Measurements from ENCODE around the gene EFL1.

The EFL1 gene

GRCh38 chr15:82138306-82138705 is 124.2 kb downstream of the EFL1 start:
- TF ChIP-seq, protein P1, sequence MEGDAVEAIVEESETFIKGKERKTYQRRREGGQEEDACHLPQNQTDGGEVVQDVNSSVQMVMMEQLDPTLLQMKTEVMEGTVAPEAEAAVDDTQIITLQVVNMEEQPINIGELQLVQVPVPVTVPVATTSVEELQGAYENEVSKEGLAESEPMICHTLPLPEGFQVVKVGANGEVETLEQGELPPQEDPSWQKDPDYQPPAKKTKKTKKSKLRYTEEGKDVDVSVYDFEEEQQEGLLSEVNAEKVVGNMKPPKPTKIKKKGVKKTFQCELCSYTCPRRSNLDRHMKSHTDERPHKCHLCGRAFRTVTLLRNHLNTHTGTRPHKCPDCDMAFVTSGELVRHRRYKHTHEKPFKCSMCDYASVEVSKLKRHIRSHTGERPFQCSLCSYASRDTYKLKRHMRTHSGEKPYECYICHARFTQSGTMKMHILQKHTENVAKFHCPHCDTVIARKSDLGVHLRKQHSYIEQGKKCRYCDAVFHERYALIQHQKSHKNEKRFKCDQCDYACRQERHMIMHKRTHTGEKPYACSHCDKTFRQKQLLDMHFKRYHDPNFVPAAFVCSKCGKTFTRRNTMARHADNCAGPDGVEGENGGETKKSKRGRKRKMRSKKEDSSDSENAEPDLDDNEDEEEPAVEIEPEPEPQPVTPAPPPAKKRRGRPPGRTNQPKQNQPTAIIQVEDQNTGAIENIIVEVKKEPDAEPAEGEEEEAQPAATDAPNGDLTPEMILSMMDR (IDR thresholded peaks at IDR 0.05; ENCODE audit: control insufficient read depth, insufficient read depth, low read depth, low read length, missing control alignments) = no peak

DNA sequence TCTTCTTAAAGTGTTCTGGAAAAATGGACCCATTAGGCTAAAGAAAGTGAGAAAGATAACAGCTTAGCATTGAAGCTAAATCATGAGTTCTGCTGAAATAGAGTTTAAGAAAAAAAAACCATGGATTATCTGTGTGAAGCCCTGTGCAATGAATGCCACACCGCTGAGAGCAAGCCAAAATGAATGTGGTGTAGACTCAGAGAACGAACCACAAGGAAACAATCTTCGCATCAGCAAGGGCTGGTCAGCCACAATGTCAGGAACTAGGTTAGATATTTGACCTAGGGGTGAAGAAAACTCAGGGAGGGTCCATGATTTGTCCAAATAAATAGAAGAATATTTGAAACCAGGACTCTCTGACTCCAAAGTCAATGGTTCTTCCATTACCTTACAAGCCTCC is 125.3 kb downstream of the EFL1 start:
- no peak overlapping the region for H3K4me3 ChIP-seq (ENCODE audit: control insufficient read depth, low read depth, low read length)
- no peak for DNase-seq (ENCODE audit: low read depth)
- TF ChIP-seq, protein P1 (IDR thresholded peaks at IDR 0.05; ENCODE audit: control insufficient read depth, insufficient read depth, low read depth, low read length, missing control alignments) = no peak

More at GRCh38 chr15:82138306-82138705, 124.2 kb downstream of the EFL1 start:
- no peak overlapping the region for H3K4me3 ChIP-seq (ENCODE audit: control insufficient read depth, low read depth, low read length)
- DNase-seq (ENCODE audit: low read depth) = no peak

DNA sequence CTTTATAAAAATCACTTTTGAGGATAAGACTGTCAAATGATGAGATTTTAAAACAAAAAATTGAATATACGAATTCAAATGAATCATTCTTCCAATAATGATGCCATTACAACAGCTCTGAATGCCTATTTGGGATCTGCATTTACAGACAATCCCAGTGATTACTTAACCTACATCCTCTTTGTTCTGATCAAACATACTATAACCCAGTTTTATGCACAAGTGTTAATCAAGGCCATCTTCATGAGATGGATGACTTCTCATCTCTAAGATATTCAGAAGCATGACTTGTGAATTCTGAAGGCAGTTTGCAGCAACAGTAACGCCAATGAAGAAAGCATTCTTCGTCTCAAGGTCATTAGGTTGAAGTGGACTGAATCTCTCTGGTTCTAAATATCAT is 126.4 kb downstream of the EFL1 start:
- no peak for DNase-seq (ENCODE audit: low read depth)
- no peak overlapping the region for H3K4me3 ChIP-seq (ENCODE audit: control insufficient read depth, low read depth, low read length)
- TF ChIP-seq, protein P1 (IDR thresholded peaks at IDR 0.05; ENCODE audit: control insufficient read depth, insufficient read depth, low read depth, low read length, missing control alignments) = no peak

DNA sequence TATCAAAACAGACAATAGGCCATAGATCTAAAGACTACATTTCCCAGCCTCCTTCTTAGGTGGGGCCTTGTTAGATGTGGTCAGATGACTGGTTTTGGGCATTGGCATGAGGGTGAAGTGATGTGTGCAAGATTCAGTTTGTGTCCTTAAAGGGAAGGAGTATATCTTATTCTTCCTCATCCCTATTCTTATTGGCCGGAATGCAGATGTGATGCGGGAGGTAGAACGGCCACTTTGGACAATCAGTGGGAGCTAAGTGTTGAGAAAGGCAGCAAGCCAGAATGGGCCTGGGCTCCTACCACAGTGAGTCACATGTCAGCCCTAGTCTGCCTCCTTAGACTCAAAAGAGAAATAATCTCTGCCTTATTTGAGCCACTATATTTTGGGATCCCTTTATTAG is 126.9 kb downstream of the EFL1 start:
- DNase-seq (ENCODE audit: low read depth) = no peak
- TF ChIP-seq, protein P1 (IDR thresholded peaks at IDR 0.05; ENCODE audit: control insufficient read depth, insufficient read depth, low read depth, low read length, missing control alignments) = no peak

DNA sequence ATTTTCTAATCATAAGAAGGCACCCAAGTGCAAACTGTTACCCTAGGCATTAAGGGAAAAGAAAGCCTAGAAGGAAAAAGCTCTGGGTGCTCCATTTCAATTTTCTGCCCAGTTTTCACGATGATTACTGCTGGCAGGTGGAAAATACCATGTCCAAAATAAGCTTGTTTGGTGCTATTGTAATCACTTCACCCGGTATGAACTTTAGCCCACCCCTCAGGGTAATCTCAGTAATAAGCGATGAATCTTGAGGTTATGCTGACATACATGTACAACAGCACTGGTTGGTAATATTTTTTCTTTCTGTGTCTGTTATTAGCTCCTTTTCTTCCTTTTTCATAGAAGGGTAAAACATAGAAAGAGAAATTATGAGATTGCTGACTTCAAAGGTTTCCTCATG is 128.1 kb downstream of the EFL1 start:
- DNase-seq (ENCODE audit: low read depth) = no peak
- H3K4me3 ChIP-seq (ENCODE audit: control insufficient read depth, low read depth, low read length) = no peak overlapping the region
- TF ChIP-seq, protein P1 (IDR thresholded peaks at IDR 0.05; ENCODE audit: control insufficient read depth, insufficient read depth, low read depth, low read length, missing control alignments) = no peak

More for the DNA sequence above, 126.9 kb downstream of the EFL1 start:
- no peak overlapping the region for H3K4me3 ChIP-seq (ENCODE audit: control insufficient read depth, low read depth, low read length)

DNA sequence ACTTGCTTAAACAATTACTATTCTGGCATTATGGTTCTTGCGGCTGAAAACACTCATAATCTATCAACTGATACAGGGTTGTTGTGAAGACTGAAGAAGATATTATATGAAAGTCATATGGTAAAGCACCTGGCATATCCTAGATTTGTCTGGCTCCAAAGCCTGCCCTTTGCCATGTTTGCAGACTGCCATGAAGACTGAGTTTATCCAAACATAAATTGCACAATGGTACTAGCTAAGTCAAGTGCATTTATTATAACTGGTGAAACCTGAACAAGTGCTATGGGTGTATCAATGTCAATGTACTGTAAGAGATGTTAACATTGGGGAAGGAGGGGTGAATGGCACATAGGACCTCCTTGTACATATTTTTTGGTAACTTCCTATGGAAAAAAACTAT is 129.3 kb downstream of the EFL1 start:
- H3K4me3 ChIP-seq (ENCODE audit: control insufficient read depth, low read depth, low read length) = no peak overlapping the region
- TF ChIP-seq, protein P1 (IDR thresholded peaks at IDR 0.05; ENCODE audit: control insufficient read depth, insufficient read depth, low read depth, low read length, missing control alignments) = no peak
- DNase-seq (ENCODE audit: low read depth) = no peak

GRCh38 chr15:82132742-82133141 is 129.8 kb downstream of the EFL1 start:
- DNase-seq (ENCODE audit: low read depth) = peak; percentile 60
- TF ChIP-seq, protein P1 (IDR thresholded peaks at IDR 0.05; ENCODE audit: control insufficient read depth, insufficient read depth, low read depth, low read length, missing control alignments) = no peak

More at GRCh38 chr15:82132742-82133141, 129.8 kb downstream of the EFL1 start:
- no peak overlapping the region for H3K4me3 ChIP-seq (ENCODE audit: control insufficient read depth, low read depth, low read length)

Measured in AG09309 (cell line).